ENCODE results near the gene TGIF2. TPM values are rescaled to one million over a fixed set of nuclear protein-coding genes. Genes with fewer than 3 reads are reported as not detected.

The TGIF2 gene
- polyA plus RNA-seq (2013, experiment 1 of 2; ENCODE audit: insufficient read length): 13.6 TPM
- 12.5 TPM for polyA plus RNA-seq (2013, experiment 2 of 2; ENCODE audit: insufficient read length)

DNA sequence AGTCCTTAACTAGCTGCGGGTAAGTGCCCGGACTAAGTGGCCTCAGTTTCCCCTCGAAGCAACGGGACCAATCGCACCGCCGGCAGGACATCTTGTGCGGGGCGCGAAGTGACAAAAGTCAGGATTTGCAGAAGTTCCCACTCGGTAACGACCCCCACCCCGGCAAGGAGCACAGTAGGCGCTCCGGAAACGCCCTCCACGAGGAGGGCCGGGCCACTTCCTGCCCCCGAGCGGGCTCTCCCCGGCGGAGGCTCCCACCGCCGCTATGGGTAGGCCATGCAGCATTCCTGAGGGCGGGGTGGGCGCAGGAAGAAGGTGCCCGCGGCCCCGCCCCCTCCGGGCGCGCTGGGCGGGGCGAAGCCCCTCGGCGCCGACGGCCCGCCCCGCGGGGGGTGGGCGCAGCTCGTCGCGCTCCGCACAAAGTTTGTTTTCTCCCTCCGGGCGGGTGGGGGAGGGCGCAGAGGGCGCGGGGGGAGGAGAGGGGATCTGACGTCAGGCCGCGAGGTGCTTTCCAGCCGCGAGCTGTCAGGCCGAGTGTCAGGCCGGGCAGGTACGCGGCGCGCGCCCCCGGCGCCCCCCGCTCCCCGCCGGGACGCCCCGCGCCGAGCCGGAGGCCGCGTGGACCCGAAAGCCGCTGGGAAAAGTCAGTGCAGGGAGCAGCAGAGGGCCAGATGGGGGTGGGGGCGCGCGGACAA, at the start of gene TGIF2:
Gene TGIF2, plus strand, starts transcription at position 495 of the 695 bp plus-strand sequence. CDS start 5,178 bp downstream, outside the sequence.
- peak; percentile 93 for DNase-seq

- DNase-seq: no peak
These were observed 47.6 kb upstream of the TGIF2 start for GRCh38 chr20:36525620-36526365.

DNA sequence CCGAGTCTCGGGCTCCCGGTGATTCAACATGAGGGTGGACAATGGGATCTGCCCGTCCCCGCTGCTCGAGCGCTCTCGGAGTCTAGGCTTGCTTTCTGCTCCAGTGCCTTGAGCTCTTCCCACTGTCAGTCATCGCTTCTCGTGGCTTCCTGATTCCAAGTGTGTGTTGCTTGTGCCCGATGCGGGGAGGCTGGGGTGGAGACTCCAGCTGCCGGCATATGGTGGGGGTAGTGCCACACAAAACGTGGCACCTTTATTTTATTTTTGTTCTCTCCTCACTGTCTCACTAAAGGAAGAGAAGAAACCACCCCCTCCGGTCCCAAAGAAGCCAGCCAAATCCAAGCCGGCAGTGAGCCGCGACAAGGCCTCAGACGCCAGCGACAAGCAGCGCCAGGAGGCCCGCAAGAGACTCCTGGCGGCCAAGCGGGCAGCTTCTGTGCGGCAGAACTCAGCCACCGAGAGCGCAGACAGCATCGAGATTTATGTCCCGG, 46.8 kb upstream of the TGIF2 start:
- DNase-seq: no peak

DNA sequence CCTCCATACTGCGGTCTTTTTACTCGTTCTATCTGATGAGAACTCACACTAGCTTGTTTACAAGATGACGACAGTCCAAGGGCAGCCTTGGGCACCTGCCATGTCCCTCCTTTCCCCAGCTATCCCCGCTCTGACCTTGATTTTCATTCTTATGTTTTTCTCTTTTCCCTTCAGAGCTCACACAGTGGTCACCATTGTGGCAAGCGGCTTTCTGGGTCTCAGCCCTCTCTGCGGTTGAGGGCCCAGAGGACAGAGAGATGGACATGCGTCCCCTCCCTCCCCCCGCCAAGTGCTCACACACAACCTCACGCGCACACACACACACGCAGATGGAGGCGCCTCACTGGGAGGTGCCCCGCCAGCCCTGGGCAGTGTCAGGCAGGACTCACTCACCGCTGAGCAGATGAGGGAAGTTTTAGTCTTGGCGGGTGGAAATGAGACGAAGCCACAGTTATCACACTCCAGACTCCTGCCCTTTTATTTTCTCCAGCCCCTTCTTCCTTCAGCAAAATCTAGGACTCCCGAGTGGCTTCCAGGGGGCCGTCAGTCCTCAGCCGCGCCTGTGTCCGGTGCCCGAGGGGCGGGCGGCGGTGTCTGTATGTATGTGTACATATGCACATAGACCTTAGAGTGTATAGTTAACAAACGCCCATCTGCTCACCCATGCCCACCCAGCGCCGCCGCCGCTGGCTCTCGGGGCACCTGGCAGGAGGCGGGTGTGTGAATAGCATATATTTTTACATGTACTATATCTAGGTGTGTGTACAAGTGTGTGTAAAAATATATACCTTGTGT, 45.9 kb upstream of the TGIF2 start:
- DNase-seq: no peak

DNA sequence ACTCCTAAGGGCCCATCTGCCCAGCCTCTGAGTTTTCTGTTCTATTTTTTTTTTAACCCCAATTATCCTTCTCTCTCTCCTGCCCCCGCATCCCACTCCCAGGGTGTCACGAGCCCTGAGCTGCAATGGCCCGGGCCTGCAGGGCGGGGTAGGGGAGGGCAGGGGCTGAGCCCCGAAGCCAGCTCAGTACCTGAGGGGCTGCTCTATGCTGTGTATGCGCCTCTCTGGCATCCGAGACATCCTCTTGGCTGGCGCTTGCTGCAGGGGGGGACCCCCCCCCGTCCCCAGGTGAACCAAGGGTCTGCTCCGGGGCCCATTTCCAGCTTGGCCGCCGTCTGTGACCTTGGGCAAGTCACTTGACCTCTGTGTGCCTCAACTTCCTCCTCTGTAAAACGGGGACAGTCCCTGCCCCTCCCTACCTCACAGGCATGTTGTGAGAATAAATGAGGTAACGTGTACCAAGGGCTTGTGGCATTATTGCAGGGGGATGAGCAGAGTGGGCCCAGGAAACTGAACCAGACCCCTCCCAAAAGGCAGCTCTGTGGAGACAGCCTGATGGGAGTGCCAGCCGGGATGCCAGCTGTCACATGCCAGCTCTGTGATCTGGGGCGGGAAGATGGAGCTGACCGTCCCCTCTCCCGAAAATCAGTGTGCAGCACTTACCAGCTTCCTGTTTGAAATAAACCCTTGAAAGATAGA, 45.1 kb upstream of the TGIF2 start:
- DNase-seq: no peak

DNA sequence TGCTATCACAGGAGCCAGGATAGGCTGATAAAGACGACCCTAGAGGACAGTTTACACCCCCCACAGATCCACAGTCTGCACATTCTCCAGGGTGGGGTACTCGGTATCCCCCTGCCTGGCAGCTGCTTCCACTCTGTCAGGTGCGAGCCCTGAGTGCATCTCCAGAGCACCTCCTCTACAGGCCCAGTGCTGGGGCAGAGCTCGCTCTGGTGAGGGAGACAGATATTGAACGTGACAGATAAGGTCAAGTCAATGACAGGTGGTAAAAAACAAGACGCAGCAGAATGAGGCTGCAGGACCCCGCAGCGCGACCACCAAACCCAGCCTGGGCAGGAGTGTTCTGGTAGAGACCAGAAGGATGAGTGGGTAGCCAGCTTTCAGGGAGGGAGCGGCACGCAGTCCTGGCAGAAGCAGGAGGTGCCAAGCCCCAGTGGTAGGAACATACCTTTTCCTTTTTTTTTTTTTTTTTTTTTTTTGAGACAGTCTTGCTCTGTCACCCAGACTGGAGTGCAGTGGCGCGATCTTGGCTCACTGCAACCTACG, 44.5 kb upstream of the TGIF2 start:
- DNase-seq: no peak

- DNase-seq: no peak
These were observed 41.0 kb upstream of the TGIF2 start for GRCh38 chr20:36532388-36532787.

DNA sequence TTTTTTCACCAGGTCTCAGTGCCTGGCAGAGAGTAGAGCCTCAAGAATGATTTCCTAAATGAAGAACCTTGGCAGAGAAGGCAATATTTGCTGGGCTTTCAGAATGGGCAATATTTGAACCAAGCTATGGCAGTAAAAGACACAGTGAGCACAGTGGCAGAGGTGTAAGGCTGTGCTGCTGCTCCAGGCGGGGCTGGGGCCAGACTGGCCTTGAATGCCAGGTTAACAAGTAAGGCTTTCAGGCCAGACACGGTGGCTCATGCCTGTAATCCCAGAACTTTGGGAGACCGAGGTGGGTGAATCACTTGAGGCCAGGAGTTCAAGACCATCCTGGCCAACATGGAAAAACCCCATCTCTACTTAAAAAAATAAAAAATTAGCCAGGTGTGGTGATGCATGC, 40.6 kb upstream of the TGIF2 start:
- DNase-seq: no peak

GRCh38 chr20:36538026-36538722, 35.2 kb upstream of the TGIF2 start:
- DNase-seq: peak; percentile 76

- no peak for DNase-seq
These were observed 32.7 kb upstream of the TGIF2 start for GRCh38 chr20:36540551-36541211.

DNA sequence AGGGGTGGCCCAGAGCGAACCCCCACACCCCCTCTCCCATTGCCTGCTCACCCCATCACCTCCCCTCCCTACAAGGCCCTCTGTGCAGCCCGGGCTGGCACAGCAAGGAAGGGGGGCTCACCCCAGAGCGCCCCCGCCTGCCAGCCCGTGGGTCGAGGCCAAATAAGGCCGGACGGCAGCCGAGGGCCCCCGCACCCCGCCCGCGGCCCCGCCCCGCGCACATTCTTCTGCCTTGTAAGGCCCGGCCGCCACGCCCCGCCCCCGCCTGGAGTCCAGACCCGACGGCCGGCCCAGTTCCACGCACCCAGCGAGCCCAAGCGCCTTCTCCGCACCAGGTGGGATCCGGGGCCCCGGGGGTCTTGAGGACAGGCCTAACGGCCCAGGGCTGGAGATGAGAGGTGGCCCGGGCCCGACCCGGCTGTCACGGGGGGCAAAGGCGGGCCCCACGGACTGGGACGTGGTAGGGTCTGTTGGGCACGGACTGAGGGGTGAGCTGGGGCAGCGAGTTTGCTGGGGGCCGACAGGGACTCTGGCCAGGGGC, 32.1 kb upstream of the TGIF2 start, which contains the start of gene MYL9:
Gene MYL9, plus strand, starts transcription at position 293 of the 541 bp plus-strand sequence. CDS start 3,366 bp downstream, outside the sequence.
- peak; percentile 88 for DNase-seq

DNA sequence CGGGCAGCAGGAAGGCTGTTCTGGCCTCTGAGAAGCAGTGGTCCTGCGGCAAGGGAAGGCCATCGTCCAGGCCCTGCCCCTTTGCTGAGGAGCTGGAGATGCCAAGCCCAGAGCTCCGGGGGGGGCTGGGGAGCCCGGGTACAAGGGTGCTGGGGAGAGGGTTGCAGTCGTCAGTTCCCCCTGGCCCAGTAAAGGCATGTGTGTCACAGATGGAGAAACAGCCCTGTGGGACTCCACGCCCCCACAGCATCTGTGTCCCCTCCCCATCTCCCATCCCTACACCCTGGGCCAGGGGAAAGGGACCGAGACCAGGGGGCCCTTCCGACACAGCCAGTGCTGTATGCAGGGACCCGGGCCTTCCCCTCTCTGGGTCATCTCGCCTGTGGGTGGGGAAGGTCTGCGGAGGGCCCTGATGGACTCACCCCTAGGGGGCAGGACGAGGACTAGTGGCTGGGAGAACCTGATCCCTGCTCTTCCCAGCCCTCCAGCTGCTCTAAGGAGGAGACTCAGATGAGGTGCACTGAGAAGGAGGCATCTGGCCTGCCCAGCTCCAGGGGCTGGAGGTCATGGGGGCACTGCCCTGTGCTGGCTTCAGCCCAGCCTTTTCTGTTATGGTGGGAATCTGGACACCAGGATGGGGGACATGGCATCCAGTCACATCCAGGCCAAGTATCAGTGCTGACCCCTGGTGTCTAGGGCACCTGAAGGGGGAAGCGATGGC, 31.5 kb upstream of the TGIF2 start:
- DNase-seq: peak; percentile 74

DNA sequence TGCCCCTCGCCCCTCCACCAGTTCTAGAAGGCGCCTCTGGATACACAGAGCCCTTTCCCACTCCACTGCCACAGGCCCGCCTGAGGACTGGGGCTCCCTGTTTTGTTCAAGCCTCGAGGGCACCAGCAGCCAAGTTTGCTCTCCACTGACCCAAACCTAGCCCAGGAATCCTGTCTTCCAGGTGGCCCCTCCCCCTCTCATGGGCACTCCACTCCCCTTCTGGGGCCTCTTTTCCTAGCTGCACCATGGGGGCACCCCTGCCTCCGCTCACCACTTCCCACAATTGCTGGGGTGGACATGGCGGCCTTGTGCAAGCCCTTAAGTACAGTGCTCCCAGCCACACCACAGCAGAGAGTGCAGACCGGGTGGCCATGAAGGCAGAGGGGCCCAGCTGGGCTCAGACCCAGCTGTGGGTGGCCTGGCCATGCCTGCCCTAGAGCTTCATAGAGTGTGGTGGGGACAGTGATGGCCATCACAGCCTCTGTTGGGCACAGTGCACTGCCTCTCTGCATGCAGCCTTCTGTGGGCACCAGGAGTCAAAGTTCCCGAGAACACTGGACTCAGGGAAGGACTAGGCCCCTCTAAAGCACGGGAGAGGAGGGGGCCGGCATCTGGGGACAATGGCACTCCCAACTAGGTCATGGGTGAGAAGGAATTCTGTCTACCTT, 30.7 kb upstream of the TGIF2 start:
- DNase-seq: no peak

DNA sequence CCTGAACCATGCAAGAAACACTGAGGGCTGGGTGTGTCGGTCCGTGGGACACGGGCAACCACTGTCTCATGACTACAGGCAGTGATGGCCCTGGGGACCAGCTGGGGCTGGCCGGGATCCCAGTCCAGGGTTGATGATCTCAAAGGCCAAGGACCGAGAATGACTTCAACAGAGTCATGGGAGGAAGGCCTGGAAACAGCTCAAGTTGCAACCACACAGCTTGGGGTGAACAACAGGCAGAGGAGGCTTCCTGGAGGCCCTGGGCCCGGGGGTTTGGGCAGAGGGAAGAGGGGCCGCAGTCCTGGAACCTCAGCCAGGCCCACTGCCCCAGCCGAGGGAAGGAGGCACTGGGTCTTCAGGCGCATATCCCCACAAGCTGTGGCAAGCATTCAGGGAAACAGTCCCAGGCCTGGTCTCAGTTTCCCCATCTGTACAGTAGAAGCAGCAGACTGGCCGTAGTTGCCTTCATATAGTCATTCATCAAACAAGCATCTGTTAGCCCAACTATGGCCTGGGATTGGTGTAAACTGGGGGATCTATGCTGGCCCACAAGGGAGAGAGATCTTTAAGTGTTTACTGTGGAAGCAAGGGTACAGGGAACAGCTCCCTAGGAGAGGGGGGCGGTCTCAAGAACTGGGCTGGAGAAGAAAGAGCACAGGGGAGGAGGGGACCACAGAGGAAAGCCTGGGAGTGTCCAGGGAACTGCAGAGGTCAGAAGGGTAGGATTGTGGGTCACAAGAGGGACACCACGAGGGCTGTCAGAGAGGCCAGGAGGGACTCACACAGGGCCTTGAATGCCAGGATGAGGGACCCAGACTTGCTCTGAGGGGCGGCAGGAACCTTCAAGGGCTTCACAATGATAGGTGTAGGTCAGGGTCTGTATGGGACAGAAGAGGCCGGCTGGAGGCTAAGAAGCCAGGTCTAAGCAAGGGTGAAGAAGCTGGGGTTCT, 29.9 kb upstream of the TGIF2 start:
- peak; percentile 85 for DNase-seq

- peak; percentile 64 for DNase-seq
These were observed 29.0 kb upstream of the TGIF2 start for GRCh38 chr20:36544134-36545018.

- DNase-seq: no peak
These were observed 27.2 kb upstream of the TGIF2 start for GRCh38 chr20:36546111-36546736.

Data from fibroblast of skin of back (primary cell).